ENCODE data around the gene NRL.

NRL gene

DNA sequence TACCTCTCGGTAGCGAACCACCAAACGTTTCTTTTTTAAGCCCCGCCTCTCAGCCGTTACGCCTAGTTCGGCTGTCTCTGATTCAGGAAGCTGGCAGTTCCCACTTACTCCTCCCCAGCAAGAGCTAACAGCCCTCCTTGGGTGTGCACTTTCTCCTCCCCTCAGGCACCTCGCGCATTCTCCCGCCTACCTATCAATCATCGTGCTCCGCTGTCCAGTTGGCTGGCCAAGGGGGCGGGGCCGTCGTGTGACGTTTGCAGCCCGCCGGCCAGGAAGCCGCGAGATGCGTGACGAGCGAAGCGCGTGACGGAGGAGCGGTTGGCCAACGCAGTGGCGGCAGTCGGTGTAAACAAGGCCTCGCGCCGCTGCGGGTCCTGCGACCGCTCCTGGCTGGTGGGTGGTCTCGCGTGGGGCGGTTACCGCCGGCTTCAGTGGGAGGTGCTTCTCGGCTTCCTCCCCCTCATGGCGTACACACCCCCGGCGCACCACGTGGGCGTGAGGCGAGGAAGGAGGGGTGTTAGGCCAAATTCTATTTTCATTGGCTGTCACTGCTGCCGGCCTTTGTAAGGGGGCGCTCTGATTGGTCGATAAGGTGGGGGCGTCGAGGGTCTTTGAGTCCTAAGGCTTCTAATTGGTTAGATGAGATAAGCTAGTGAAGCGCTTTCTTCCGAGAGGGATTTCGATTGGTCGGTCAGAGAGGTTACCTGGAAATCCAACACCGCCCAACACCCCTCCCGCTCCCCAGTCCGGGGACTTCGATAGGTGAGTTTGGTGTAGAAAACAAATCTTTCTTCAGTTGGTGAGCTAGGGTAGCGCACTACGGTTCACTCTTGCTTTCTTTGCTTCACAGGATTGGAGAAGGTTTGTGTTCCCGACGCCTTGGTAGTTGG is at the start of gene NRL, which contains the start of gene DCAF11:
Gene NRL, minus strand, starts transcription at position 418 of the 890 bp plus-strand sequence. CDS start 32,101 bp downstream, outside the sequence.
Gene DCAF11, plus strand, starts transcription at position 246 of the 890 bp plus-strand sequence. CDS start 818 bp downstream, outside the sequence.
- peak; percentile 97 for DNase-seq (ENCODE audit: low spot score)

DNA sequence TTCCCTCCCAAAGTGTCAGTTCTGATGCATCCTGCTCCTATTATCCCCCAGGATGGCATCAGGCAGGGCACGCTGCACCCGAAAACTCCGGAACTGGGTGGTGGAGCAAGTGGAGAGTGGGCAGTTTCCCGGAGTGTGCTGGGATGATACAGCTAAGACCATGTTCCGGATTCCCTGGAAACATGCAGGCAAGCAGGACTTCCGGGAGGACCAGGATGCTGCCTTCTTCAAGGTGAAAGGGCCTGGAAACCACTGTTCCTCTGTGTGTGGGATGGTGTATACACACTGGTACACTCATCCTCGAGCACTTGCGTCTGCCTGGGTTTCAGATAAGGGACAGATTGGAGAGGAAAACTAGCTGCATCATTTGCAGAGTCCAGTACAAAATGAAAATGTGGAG is 47.3 kb upstream of the NRL start:
- no peak for DNase-seq (ENCODE audit: low spot score)

DNA sequence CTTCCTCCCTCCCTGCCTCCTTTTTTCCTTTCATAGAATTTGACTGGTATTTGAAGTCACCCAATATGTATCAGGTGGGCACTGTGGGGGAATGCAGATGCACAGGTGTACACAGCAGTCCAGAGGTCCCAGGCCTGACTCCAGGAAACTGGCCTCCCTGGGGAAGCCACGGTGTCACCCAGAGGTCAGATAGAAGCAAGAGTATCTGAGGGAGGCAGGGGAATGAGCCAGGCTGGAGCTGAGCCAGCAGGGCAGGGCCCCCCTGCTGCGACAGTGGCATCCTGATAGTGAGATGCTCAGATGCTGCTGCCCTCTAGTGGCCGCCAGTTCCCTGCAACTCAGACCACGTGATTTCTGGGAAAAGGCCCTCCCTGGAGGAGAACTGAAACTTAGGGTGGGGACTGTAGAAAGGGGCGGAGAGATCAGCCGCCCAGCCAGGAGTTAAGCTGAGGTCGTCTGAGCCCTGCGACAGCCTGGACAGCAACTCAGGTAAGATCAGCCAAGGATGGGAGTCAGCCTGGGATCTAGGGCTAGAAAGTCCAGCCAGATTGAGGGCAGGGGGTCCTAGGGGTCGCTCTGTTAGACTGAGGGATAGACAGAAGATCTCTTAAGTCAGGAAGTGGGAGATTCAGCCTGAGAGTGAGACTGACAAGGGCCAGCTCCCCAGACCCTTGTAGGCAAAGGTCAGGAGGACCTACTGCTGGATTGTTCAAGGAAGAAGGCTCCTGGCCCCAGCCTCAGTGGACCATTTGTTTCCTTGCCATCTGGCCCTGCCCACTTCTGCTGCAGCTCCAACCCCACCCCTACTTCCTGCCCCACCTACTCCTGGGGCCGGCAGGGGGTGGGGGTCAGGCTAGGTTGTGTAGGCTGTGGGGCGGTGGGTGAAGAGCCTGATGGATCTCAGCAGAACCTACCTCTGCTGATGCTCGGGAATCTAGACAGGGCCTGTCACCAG is 46.4 kb upstream of the NRL start, which contains the start of gene IRF9:
Gene IRF9, plus strand, starts transcription at position 416 of the 955 bp plus-strand sequence. CDS start 880 bp downstream, outside the sequence.
- peak; percentile 94 for DNase-seq (ENCODE audit: low spot score)

DNA sequence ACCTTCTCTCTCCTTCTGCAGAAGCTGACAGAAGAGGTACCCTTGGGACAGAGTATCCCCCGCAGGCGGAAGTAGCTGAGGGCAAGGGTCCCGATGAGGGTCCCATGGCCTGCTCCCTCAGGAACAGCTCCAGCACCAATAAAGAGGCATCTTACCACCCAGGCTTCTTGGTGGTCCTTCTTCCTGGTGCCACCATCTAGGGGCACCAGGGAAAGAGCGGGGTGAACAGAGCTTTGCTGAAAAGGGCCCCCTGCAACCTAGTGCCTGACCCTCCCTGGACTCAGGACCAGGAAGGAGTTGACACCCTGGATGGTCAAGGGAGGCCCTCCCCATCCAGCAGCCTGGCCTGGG is 45.7 kb upstream of the NRL start:
- no peak for DNase-seq (ENCODE audit: low spot score)

DNA sequence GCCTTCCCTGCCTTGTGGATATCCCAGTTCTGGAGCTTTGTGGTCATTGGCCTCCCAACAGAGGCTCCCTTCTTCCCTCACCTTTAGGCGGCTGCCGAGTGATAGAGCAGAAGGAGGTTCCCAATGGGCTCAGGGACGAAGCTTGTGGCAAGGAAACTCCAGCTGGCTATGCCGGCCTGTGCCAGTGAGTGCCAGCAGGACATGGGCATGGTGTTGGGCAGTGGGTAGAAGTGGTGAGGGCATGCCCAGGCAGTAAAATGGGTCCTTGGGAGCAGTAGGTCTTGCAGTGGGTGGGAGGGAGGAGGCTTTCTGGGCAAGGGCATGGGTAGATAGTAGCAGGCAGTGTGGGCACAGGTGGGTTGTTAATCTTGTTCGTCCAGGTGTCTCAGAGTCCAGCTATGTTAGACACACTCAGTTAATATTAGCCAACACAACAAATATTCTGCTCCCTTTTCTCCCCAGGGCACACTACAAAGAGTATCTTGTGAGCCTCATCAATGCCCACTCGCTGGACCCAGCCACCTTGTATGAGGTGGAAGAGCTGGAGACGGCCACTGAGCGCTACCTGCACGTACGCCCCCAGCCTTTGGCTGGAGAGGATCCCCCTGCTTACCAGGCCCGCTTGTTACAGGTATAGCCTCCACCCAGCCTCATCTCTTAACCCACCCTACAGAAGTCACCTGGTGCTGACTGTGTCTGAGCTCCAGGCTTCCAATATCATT is 45.2 kb upstream of the NRL start:
- no peak for DNase-seq (ENCODE audit: low spot score)

DNA sequence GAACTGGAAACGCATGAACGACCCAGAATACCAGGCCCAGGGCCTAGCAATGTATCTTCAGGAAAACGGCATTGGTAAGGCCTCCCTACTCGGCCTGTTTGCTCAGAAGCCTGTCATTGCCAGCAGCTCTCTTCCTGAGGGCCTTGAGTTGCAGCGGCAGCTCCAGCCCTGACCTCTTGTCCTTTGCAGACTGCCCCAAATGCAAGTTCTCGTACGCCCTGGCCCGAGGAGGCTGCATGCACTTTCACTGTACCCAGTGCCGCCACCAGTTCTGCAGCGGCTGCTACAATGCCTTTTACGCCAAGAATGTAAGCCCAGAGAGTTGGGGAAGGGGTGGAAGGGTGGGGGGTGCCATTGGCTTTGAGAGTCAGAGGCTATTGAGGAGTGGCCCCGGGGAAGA is 42.6 kb upstream of the NRL start:
- no peak for DNase-seq (ENCODE audit: low spot score)

DNA sequence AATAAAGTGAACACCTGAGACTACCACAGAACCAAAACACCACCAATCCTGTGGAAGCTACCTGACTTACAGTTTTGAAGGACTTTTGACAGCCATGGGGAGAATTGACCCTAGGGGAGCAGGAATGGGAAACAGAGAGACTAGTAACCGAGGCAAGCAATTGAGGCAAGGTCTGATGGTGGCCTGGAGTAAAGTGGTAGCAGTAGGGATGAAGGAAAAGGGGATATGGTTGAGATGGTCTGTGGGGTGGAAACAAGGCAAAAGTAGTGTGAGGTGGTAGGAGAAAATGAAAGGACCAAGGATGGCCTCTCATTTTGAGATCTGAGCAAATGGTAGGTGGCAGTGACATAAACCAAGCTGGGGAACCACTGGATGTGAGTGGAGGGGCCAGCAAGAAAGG is 42.1 kb upstream of the NRL start:
- DNase-seq (ENCODE audit: low spot score): no peak

DNA sequence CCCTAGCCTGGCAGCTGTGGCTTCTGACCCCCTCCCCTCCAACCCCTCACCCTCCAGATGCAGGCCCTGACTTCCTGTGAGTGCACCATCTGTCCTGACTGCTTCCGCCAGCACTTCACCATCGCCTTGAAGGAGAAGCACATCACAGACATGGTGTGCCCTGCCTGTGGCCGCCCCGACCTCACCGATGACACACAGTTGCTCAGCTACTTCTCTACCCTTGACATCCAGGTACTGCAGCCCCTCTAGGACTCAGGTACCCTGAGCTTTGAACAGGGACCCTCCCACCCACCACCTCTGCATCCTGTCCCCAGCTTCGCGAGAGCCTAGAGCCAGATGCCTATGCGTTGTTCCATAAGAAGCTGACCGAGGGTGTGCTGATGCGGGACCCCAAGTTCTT is 40.4 kb upstream of the NRL start:
- DNase-seq (ENCODE audit: low spot score): no peak

DNA sequence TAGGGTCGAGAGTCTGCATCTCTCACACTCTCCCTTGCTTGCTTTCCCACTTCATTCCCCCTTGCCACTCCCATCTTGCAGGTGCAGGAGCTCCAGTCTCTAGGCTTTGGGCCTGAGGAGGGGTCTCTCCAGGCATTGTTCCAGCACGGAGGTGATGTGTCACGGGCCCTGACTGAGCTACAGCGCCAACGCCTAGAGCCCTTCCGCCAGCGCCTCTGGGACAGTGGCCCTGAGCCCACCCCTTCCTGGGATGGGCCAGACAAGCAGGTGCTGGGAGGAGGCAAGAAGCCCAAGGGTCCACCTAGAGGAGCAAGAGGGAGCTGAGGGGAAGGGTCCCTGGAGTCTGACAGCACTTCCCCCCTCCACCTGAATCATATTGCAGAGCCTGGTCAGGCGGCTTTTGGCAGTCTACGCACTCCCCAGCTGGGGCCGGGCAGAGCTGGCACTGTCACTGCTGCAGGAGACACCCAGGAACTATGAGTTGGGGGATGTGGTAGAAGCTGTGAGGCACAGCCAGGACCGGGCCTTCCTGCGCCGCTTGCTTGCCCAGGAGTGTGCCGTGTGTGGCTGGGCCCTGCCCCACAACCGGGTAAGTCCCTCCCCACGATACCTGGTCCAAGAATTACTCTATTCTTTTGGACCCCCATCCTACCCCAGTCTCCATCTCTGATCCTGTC is 36.8 kb upstream of the NRL start:
- no peak for DNase-seq (ENCODE audit: low spot score)

DNA sequence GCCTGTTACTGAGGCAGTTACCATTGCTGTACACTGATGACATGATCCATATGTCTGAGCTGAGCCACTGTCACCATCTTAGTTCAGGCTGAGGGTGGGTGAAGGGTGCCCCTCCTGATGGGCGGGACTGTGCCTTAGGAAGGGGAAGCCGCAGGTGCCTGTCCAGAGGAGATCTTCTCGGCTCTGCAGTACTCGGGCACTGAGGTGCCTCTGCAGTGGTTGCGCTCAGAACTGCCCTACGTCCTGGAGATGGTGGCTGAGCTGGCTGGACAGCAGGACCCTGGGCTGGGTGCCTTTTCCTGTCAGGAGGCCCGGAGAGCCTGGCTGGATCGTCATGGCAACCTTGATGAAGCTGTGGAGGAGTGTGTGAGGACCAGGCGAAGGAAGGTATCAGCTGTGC is 36.2 kb upstream of the NRL start:
- no peak for DNase-seq (ENCODE audit: low spot score)

DNA sequence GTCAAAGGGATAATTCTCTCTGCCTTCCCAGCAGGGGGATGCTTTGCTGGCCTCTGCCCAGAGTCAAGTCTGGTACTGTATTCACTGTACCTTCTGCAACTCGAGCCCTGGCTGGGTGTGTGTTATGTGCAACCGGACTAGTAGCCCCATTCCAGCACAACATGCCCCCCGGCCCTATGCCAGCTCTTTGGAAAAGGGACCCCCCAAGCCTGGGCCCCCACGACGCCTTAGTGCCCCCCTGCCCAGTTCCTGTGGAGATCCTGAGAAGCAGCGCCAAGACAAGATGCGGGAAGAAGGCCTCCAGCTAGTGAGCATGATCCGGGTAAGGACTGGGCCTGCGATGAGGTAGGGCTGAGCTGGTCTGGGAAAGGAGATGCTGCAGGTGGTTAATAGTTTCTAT is 35.8 kb upstream of the NRL start:
- DNase-seq (ENCODE audit: low spot score): no peak

DNA sequence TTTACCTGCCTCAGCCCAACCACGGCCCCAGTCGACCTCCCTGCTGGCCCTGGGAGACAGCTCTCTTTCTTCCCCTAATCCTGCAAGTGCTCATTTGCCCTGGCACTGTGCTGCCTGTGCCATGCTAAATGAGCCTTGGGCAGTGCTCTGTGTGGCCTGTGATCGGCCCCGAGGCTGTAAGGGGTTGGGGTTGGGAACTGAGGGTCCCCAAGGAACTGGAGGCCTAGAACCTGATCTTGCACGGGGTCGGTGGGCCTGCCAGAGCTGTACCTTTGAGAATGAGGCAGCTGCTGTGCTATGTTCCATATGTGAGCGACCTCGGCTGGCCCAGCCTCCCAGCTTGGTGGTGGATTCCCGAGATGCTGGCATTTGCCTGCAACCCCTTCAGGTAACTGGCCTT is 35.3 kb upstream of the NRL start:
- no peak for DNase-seq (ENCODE audit: low spot score)

DNA sequence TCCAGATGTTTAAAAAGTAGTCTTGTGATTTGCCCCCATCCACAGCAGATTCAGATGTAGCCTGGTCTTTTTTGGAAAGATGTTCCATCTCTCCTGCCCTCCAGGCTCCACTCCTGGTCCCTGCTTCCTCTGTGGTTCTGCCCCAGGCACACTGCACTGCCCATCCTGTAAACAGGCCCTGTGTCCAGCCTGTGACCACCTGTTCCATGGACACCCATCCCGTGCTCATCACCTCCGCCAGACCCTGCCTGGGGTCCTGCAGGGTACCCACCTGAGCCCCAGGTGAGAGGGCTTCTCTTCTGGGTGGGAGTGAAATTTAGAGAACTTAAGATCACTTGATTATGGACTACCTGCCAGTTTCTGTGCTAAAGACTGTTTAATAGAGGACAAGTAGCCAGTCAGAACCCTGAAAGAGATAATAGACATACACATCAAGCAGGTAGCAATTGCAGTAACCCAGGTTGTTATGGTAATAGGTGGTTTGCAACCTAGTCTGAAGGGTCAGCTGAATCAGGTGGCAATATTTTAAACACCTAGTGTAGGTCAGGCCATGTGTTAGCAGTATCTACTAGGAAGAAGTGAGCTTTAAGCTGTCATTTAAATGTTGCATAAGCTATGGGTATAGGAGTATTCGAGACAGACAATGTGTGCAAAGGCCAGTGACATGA is 34.7 kb upstream of the NRL start:
- no peak for DNase-seq (ENCODE audit: low spot score)

DNA sequence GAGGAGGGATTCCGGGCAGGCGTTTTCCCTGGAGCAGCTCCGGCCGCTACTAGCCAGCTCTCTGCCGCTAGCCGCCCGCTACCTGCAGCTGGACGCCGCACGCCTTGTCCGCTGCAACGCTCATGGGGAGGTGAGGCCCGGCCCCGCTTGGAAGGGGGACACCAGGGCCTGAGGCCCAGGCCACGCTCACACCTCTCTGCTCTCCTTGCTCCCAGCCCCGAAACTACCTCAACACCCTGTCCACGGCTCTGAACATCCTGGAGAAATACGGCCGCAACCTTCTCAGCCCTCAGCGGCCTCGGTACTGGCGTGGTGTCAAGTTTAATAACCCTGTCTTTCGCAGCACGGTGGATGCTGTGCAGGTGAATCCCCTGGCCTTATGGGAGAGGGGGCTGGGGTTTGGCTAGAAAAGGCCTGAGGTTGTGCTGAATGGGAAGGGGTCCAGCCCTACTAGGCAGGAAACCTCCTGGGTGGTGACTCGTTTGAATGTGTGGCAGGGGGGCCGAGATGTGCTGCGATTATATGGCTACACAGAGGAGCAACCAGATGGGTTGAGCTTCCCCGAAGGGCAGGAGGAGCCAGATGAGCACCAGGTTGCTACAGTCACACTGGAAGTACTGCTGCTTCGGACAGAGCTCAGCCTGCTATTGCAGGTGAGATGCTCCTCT is 33.1 kb upstream of the NRL start:
- DNase-seq (ENCODE audit: low spot score): no peak

DNA sequence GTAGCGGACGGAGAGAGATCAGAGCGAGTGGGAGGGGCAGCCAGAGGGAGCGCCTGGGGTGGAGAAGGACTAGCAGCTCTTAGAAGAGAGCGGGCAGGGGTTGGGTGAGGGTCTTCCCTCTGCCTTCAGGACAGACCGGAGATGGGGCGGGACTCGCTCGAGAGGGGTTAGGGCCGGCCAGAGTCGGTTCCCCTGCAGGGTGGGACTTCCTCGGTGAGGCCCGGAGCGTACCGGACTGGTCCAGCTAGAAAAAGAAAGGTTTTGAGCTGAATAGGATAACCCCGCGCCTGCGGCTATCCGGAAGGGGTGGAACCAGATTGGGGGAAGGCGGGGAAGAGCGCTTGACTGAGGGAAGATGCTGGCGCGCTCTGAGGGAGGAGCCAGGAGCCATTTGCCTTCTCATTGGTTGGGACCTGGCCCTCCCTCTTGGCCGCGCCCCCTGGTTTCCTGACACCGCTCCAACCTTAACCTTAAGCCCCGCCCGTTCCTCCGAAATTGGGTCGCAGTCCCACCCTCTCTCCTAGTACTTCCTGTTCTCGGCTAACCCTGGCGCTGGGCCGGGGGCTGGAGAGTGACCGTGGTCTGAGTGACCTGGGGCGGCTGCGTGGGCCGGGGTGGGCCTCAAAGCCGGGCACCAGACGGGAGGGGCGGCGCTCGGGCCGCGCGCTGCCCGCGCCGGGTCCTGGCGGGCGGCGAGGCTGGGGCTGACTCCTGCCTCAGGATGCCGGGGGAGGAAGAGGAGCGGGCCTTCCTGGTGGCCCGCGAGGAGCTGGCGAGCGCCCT is 32.4 kb upstream of the NRL start, which contains the start of gene RNF31:
Gene RNF31, plus strand, starts transcription at position 521 of the 783 bp plus-strand sequence. Its CDS starts 201 bp downstream, at position 722.
- peak; percentile 95 for DNase-seq (ENCODE audit: low spot score)

DNA sequence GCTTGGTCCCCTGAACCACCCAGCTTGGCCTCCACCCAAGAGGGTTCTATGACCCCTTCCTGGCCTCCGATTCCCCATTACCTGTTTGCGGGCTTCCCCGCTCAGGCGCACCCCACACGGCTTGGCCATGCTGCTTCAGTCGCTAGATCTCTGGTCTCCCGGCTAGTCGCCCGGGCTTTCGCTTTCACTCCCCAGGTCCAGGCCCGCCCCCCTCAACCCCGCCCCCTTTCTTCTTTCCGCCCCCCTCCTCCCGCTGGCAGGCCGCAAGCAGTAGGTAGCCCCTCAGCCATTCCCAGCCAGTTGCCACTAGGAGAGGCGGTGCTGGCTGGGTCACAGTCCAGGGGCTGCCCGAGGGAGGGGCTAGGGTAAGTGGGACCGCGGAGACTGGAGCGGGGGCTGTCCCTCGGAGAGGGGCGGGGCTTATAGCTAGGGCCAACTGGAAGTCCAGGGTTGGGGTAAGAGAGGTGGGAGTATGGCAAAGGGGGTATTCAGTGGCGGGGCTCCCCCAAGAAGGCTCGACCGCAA is 31.8 kb upstream of the NRL start, which contains the start of gene PSME2:
Gene PSME2, minus strand, starts transcription at position 158 of the 525 bp plus-strand sequence. Its CDS starts 29 bp downstream, at position 129.
- DNase-seq (ENCODE audit: low spot score): peak; percentile 93

DNA sequence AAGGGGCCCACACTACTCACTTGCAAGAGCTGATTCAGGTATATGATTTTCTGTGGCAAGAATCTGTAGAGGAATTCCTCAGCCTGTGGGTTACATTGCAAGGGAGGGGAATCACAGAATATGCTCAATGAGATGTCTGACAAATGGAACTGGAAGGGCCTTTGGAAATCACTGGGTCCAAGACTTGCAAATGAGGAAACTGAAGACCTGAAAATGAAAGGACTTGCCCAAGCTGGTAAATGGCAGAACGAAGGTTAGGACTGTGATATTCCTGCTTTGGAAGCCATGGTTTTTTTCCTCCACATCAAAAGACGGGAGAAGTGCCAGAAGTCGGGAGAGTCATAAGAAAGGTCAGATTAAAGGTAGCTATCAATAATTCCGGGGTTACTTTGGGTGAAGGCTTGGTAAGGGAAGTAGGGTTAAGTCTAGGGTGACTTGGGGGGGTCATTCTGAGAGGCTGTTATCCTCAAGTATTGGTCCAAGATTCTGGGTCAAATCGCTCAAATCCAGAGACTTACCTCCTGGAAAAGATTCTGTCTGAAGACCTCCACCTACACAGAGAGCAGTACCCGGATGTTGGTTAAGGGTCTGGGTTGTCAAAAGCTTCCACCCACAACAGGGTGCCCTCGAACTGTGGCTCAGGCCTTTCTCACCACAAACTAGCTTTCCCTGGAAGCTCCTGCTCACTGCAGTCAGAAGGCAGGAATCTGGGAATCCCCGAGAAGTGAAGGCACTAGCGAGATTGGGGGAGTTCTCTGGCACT is 31.1 kb upstream of the NRL start:
- DNase-seq (ENCODE audit: low spot score): no peak

DNA sequence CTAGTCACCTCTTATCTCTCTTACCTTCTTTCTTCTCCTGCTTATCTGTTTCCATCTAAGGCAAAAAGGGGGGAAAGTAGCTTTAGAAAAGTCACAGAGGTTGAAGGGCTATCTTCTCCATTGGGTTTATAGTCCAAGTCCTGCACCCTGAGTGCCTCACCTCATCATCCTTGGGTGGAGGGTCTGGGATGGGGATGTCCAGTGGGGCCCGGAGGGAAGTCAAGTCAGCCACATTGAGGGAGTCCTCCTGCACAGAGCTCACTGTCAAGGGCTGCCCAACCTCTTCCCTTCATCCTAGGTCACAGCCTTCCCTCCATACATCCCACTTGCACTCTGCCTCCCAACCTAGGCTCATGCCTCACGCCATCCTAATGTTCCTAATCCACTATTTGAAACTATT is 30.5 kb upstream of the NRL start:
- DNase-seq (ENCODE audit: low spot score): no peak

Measured in iPS-NIHi11 (cell line).